GM18907 (cell line): ENCODE measurements around the gene LGALS1.
"Not testable (repeated sequence)": the region's sequence is repeated elsewhere in the genome, so short reads cannot be mapped to it uniquely, and the experiment has no call there.

ENCODE experiments used
- ATAC-seq: cut with Tn5 transposase; IDR thresholded peaks from one replicate; pipeline ENCODE4 v1.9.1; 2021; ENCODE audit warnings: mild to moderate bottlenecking, moderate library complexity; ENCODE audit not compliant: unreplicated experiment

Gene LGALS1

DNA sequence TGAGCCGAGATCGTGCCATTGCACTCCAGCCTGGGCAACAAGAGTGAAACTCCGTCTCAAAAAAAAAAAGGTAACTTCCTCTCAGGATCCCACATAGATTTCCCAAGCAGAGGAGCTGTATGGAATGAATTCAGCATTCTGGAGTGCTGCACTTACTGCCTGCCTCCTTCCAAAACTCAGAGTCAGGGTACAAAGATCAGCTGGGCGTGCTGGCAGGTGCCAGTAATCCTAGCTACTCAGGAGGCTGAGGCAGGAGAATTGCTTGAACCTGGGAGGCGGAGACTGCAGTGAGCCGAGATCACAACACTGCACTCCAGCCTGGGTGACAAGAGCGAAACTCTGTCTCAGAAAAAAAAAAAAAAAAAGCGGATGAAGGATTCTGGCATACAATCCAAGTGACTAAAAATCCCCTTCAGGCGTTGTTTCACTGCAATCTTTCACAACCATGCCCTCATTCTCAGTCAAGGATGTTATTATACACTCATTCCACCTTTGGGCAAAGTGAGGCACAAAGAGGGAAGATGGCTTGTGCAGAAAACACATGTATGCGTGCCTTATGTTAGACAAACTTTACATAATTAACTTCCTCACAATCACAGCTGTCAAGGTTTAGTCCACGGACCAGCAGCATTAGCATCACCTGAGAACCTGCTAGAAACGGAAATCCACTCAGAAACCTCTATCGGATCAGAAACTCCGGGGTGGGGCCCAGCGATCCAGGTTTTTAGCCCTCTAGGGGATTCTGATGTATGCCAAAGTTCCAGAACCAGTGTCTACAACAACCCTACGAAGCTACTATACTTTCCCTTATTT, 9.6 kb downstream of the LGALS1 start:
- no peak for ATAC-seq

DNA sequence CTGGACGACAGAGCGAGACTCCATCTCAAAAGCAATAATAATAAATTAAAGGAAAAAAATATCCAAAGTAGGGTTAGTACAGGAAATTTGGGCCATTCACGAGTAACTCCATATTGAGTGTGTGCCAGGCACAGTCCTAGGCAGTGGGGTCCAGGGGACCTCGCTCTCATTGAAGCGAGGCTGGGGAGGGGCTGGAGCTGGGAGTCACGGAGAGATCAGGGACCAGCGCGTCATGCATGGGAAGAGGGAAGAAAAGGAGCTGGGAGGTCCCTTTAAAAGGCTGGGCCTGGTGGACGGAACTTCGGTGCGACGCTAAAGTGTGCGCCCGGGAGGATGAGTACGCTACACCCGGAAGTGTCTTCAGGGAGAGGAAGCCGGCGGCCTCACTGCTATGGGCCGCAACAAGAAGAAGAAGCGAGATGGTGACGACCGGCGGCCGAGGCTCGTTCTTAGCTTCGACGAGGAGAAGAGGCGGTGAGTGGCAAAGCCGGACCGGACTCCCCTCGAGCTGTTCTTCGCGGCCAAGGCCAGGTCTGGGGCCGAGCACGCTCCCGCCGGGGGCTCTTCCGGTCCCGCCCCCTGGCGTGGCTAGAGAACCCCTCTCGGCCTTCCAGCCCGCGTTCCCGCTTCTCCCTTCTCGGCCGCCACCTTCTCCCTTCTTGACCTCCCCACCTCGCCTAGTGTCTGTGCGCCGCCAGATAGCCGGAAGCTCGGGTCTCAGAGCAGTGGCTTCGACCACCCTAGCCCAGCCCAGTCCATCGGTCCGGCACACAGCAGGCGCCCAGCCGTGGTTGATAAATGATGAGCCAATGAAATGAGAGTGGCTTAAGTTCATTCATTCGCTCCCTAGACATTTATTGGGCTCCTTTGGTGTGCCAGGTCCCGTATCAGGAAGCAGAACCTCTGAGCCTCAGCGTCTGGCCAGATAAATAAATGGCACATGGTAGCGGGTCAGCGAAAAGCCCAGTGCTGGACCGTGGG, 10.9 kb downstream of the LGALS1 start, which contains the start of gene NOL12:
Gene NOL12 (plus strand): TSS at position 342 of the 981 bp plus-strand sequence. CDS start 50 bp downstream, at position 392.
- peak; percentile 67 for ATAC-seq

DNA sequence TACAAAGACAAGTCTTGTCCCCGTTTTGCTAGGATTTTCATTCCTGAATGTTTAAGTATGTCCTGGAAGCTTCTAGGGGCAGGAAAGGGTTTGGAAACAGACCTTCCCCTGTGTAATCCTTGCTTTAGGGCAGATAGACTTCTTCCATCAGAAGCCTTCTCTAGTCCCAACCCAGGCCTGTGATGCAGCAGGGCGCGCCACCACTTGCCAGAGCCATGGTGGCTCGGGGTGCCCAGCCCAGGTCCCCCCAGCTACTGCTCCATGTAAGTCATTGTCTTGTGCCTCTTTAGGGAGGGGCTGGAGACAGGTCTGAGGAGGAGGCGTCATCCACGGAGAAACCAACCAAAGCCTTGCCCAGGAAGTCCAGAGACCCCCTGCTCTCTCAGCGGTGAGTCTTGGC, 15.0 kb downstream of the LGALS1 start:
- no peak for ATAC-seq

DNA sequence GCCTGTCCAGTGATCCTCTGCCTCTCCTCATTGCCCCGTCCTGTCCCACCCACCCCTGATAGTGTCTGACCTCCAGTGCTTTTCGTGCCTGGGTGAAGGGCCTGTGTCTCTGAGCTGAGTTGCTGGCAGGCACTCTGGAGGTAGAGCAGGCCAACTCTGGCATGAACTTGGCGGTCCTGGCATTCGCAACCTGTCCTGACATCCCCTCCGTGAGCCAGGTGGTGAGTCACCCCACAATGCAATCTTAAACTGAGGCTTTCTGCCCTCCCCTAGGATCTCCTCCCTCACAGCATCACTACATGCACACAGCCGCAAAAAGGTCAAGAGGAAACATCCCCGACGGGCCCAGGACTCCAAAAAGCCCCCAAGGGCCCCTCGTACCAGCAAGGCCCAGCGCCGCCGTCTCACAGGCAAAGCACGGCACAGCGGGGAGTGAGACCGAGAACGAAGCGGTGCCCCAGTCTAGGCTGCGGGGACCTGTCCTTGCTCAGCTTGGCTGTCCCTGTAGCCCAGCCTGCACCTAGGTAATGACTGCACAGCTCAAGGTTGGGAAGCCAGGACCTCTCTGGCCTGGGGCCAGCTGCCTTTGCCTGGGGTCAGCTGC, 15.6 kb downstream of the LGALS1 start:
- no peak for ATAC-seq

DNA sequence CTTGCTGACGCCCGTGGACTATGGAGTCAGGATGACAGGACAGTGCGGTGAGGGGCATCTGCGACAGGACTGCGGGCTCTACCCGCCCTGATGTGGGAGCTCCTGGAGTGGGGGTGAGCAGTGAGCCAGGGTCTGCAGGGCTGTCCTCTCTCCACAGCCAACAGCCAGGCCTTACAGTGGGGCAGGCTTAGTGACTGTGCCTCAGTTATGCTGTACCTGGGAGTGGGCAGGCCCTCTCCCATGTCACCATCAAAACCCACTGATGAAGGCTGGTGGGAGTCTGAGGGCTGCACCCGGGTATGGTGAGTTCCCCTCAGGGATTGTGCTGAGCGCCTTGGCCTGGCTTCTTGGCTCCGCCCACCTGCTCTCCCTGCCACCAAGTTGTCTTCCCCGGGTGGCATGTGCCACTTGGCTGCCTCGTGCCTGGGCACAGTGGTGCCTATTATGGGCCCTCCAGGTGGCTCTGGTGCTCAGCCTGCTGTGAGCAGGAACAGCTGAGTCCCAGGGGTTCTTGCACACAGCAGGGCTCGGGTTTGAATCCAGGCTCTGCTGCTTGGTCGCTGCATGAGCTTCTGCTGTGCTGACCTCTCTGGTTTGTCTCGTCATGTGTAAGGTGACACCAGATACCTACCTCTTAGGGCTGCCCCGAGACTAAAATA, 17.3 kb downstream of the LGALS1 start:
- no peak for ATAC-seq

DNA sequence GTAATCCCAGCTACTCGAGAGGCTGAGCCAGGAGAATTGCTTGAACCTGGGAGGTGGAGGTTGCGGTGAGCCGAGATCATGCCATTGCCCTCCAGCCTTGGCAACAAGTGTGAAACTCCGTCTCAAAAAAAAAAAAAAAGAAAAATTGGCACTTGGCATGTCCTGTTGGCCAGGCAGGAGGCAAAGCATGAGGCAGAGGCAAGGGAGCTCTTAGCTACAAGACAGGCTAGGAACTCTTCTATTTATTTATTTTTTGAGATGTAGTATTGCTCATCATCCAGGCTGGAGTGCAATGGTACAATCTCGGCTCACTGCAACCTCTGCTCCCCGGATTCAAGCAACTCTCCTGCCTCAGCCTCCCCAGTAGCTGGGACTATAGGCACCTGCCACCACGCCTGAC, 18.7 kb downstream of the LGALS1 start:
- ATAC-seq = not testable (repeated sequence)

DNA sequence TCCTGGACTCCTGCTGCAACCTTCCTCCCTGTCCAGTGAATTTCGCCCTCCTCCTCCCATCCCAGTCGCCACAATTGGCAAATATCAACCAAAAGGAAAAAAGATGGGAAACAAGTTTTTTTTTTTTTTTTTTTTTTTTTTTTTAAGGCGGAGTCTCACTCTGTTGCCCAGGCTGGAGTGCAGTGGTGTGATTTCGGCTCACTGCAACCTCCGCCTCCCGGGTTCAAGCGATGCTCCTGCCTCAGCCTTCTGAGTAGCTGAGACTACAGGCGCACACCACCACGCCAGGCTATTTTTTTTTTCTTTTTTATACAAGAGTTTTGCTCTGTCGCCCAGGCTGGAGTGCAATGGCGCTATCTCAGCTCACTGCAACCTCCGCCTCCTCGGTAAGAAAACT, 20.8 kb downstream of the LGALS1 start:
- not testable (repeated sequence) for ATAC-seq

DNA sequence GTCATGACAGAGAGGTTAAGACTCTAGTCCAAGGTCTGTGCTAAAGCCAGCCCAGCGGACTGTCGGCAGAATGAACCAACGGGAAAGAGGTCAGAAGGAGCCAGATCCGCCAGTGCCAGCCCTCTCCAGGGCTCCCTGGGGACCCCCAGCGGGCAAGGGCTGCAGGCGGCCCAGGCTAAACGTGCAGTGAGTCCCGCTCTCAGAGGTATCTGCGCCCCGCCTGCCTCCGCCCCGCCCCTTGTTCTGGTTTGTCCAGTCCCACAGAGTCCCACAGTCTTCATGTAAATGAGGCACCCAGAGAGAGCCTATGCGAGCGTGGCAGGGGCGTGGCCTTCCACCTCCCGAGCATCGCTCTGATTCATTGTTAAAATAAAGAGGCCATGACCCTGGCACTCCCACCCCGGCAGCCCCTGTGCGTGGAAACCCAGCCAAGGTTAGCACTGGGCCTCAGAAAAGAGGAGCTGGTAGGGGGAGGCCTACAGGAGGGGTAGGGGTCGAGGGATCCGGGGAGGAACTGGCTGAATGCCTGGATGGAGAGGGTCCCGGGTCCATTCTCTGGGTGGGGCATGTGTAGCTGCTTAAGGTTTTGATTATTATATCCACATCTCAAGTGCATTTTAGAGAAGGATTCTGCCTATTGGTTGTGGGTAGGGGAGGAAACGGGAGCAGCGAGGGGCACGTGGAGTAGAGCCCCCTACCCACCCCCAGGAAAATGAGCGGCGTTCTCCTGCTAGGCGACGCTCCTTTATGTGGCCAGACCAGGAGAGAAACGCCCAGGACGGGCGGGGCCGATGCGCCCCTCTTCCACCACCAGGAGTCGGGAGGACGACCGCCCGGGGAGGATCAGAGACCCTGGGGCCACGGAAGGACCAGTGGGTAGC, 21.5 kb downstream of the LGALS1 start, which contains the start of gene TRIOBP:
Gene TRIOBP (plus strand): TSS at position 392 of the 881 bp plus-strand sequence. CDS start 4,318 bp downstream, outside the sequence.
- peak; percentile 82 for ATAC-seq

DNA sequence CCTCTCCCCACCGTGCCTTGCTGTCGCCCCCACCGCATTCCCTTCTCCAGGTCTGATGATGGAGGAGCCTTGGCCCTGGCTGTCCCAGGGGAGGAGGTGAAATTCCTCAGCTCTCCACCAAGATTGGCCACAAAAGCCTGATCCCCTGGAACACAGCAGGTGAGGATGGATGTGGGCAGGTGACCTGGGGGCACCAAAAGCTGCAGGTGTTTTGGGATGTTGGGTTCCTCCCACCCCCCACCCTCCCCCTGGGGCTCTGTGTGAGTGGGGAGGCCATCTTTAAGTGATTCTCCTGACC, 22.1 kb downstream of the LGALS1 start:
- no peak for ATAC-seq

DNA sequence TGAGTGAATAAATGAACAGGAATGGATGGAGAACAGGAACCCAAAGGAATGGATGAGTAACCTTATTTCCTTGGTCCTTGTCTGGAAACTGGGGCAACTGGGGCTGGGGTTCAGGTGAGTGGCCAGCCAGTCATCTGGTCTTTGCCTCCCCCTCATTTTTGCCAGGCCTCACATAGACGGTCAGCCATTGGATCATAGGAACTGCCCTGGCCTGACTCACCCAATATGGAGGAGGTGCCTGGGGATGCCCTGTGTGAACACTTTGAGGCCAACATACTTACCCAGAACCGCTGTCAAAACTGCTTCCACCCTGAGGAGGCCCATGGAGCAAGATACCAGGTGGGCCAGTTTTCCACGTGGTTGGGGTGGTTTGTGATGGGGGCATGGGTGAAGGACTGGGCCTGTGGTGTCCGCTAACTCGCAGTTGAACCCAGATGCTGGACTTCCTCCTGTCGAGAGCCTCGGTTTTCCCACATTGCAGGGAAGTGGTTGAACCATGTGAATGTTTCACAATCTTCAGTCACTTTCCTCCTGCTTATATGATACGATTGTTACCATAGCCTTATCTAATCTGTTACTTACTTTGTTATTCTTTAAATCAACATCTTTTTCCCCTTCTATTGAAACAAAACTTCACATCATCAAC, 25.8 kb downstream of the LGALS1 start:
- no peak for ATAC-seq

DNA sequence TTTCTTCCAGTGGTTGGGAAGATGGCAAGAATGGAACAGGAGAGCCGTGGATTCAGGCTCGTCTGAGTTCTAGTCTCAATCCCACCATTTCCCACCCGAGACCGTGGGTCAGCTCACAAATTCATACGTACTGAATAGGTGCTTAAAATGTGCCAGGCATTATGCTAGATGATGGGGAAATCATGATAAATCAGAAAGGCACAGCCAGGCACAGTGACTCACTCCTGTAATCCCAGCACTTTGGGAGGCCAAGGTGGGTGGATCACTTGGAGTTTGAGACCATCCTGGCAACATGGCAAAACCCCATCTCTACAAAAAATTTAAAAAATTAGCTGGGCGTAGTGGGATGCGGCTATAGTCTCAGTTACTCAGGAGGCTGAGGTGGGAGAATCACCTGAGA, 28.5 kb downstream of the LGALS1 start:
- ATAC-seq = no peak

DNA sequence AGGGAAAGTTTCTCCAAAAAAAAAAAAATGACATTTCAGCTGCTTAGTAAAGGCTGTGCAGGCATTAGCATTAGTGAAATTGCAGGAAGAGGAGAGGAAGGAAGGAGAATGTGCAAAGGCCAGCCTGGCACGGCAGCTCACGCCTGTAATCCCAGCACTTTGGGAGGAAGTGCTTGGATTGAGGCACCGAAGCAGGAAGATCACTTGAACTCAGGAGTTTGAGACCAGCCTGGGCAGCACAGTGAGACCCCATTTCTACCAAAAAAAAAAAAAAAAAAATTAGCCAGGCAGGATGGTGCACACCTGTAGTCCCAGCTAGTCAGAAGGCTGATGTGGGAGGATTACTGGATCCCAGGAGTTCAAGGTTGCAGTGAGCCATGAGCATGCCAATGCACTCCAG, 29.2 kb downstream of the LGALS1 start:
- ATAC-seq = no peak

DNA sequence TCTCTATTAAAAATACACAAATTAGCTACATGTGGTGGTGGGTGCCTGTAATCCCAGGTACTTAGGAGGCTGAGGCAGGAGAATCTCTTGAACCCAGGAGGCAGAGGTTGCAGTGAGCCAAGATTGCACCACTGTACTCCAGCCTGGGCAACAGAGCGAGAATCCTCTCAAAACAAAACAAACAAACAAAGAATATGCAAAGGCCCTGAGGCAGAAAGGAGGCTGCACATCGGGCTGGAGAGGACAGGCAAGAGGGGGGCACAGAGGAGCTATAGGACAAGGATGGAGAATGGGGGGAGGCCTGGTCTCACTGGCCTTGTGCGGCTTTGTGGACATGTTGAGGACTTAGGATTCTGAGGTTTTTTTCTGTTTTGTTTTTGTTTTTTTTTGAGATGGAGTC, 29.8 kb downstream of the LGALS1 start:
- no peak for ATAC-seq

DNA sequence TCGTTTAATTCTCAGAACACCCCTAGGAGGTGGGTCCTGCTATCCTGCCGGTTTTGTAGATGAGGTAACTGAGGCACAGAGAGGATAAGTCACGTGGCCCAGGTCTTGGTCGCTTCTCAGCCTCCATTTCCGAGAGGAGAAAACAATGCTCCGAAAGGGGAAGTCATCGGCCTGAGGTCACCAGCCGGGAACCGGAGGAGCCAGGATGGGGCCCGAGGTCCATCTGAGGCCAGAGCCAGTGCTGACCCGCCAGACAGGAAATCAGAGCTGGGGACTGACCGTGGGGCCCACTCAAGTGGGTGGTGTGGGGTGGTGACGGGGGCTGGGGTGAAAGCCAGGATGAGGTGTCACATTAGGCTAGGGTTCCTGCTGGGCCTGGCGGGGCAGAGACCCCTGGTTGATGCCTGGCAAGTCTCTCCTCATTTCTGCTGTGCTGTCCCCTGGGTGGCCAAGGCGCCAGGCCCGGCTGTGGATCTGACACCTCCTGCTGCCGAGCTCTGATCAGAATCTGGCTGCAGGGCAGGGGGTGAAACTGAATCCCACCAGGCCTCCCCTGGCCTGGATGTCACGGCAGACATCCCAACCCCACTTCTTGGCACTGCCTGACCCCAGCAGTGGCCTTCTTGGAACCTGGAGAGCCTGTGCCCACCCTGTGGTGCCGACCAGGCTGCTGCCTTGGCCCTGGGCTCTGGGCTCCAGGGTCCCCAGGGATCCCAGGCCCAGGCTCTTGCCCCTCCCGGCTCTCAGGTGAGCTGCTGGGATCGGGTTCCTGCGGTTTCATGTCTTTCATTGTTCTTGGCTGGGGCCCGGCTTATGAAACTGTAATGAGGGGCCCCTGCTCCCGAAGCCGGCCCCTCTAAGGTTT, 33.4 kb downstream of the LGALS1 start:
- no peak for ATAC-seq

DNA sequence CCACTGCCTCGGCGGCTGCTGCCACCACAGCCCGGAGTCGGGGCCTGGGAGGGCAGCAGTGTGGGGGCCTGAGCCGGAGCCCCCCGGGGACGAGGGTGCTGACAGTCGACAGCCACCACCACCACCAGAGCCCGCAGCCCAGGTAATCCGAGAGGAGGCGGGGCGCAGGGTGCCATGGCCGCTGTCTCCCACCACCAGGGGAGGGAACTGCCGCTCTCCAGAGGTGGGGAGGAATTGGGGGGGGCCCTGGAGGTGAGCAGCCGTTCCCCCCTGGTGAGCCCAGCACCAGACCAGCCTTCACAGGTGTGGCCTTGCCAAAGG, 34.0 kb downstream of the LGALS1 start:
- ATAC-seq = no peak

DNA sequence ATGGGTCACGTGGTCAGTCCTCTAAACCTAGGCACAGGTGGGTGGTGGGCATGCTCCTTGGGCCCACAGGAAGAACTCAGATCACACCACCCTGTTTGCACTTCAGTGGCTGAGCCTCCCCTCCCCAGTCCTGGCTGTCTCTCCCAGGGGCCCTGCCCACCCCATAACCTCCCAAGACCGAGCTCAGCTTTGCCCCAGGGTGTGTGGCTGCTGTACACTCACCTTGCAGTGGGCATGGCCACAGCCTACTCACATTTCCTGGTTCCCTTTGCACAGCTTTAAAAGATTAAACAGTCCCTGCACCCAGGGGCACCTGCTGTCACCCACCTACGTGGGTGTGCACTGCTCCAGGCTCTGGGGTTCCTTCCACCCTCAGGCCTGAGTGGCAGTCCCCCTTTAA, 35.2 kb downstream of the LGALS1 start:
- ATAC-seq = no peak

DNA sequence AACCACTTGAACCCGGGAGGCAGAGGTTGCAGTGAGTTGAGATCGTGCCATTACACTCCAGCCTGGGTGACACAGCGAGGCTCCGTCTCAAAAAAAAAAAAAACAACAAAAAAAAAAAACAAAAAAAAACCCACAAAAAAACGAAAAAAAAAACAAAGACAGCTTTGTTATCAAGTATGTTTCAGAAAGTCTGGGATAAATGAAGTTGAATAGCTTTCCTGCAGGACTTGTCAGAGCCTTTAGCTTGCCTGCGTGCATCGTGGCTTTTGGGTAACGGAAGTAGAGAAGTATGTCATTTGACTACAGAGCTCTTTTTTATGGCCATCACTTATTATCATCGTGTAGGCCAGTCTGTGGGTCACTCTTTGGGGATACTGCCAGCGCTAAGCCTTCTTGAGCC, 36.1 kb downstream of the LGALS1 start:
- no peak for ATAC-seq

DNA sequence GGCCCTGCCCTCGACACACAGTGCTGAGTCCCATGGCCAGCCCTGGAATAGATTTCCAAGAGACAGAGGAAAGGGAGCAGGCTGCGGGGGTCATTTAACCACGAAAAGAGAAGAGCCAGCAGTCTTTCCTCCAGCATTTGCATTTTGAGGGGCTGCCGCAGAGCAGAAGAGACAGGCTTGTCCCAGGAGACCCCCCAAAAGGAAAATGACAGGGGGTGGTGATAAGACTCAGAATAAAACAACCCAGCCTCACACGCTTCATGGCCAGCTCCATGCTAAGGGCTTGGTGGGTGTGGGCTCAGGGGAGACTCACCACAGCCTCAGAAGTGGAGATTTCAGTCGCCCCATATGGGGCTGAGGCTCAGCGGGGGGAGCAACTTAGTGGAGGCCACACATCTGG, 38.3 kb downstream of the LGALS1 start:
- no peak for ATAC-seq

DNA sequence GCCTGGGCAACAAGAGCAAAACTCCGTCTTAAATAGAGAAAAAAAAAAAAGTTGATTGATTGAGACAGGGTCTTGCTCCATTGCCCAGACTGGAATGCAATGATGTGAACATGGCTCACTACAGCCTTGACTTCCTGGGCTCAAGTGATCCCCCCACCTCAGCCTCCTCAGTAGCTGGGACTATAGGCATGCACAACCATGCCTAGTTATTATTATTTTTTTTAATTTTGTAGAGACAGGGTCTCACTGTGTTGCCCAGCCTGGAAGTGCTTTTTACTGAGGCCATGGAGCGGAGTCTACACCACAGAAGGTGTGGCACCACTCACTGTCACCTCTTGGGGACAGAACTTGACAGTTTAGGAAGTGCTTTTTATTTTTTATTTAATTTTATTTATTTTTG, 39.2 kb downstream of the LGALS1 start:
- no peak for ATAC-seq
